GM12878 (cell line): ENCODE results near the gene SUSD5. TPM values are rescaled to one million over a fixed set of nuclear protein-coding genes. Genes with fewer than 3 reads are reported as not detected.

Experiments
- ATAC-seq: fragments of 200-7000 bp; cut with Tn5 transposase; 3 replicates; pipeline ENCODE4 v1.9.1; 2020; ENCODE audit warnings: mild to moderate bottlenecking, moderate library complexity
- BruUV-seq: library from RNA; stranded (reverse); fragments of 400-500 nt; replicated peaks from 2 replicates; lab custom pipeline; 2021; lab: Mats Ljungman, UMichigan
- CTCF ChIA-PET: fragments of 300-600 bp; sonication (Branson Sonifier 250); formaldehyde crosslinking; extraction: SDS; loops from one replicate; lab custom pipeline; 2021; ENCODE audit warnings: inconsistent platforms; lab: Yijun Ruan, JAX
- POLR2A ChIA-PET: fragments of 350-600 bp; formaldehyde crosslinking; extraction: SDS; loops from one replicate; lab custom pipeline; 2021; ENCODE audit warnings: inconsistent platforms; lab: Charles Lee
- RAD21 ChIA-PET: fragments of 300-600 bp; sonication (Branson Sonifier 250); formaldehyde crosslinking; loops from one replicate; lab custom pipeline; 2023; ENCODE audit warnings: antibody characterized with exemption; ENCODE audit not compliant: unreplicated experiment; lab: Charles Lee
- SMC1A ChIA-PET: fragments of 300-600 bp; sonication (Branson Sonifier 250); formaldehyde crosslinking; loops from one replicate; lab custom pipeline; 2023; ENCODE audit not compliant: unreplicated experiment, uncharacterized antibody; lab: Charles Lee
- DNase-seq: peaks from one replicate; pipeline ENCODE4 v3.0.0-alpha.2; 2011; ENCODE audit warnings: low read depth, low spot score
- FAIRE-seq: peaks from 3 replicates; lab custom pipeline; 2011; peaks lifted over from hg19 to GRCh38; lab: Jason Lieb, UNC
- H2AFZ ChIP-seq: 2 replicates; pipeline ENCODE4 v1.6.0; 2011; ENCODE audit warnings: low read depth, low read length, control low read depth; ENCODE audit not compliant: control insufficient read depth
- H3K27ac ChIP-seq: 2 replicates; pipeline ENCODE4 v1.5.1; 2011; ENCODE audit warnings: control low read depth; ENCODE audit not compliant: control insufficient read depth, insufficient read depth
- H3K27me3 ChIP-seq, 2 experiments: replicated peaks in 1 of 2; 2 replicates each; pipeline versions ENCODE4 v1.6.0 to v1.6.1; 2011; ENCODE audit warnings: low read length in 1 of 2; ENCODE audit not compliant: control insufficient read depth in 2 of 2, insufficient read depth in 2 of 2
- H3K36me3 ChIP-seq, 2 experiments: 2 replicates each; pipeline ENCODE4 v1.5.1; 2011; ENCODE audit warnings: low read length in 1 of 2; ENCODE audit not compliant: control insufficient read depth in 2 of 2, insufficient read depth in 2 of 2
- H3K4me1 ChIP-seq: 2 replicates; pipeline ENCODE4 v1.6.1; 2011; ENCODE audit warnings: mild to moderate bottlenecking, low read length, moderate library complexity, mixed read lengths; ENCODE audit not compliant: control insufficient read depth, insufficient read depth
- H3K4me2 ChIP-seq: 2 replicates; pipeline ENCODE4 v1.6.0; 2011; ENCODE audit warnings: control low read depth; ENCODE audit not compliant: control insufficient read depth, insufficient read depth
- H3K4me3 ChIP-seq: fragments of 200-600 bp; sonication (generic); 2 replicates; pipeline ENCODE4 v1.5.1; 2016
- H3K79me2 ChIP-seq: 2 replicates; pipeline ENCODE4 v1.6.0; 2011; ENCODE audit warnings: low read length; ENCODE audit not compliant: control insufficient read depth, insufficient read depth
- H3K9ac ChIP-seq: 2 replicates; pipeline ENCODE4 v1.8.0; 2011; ENCODE audit warnings: low read length, control low read depth, mixed read lengths; ENCODE audit not compliant: control insufficient read depth, insufficient read depth
- H3K9me3 ChIP-seq: replicated peaks from 3 replicates; pipeline ENCODE4 v1.5.1; 2011; ENCODE audit warnings: mild to moderate bottlenecking, low read length; ENCODE audit not compliant: control insufficient read depth, insufficient read depth
- H4K20me1 ChIP-seq: 2 replicates; pipeline ENCODE4 v1.6.0; 2011; ENCODE audit not compliant: control insufficient read depth, insufficient read depth
- CEBPB ChIP-seq, 2 experiments: fragments of 150-350 bp in 1 of 2; IDR thresholded peaks; 2 replicates each; pipeline ENCODE4 v1.6.1; 2012 to 2014; ENCODE audit warnings: low read depth in 2 of 2, low read length in 2 of 2, borderline replicate concordance in 1 of 2, inconsistent platforms in 1 of 2
- DPF2 ChIP-seq: fragments of 450-650 bp; IDR thresholded peaks from 2 replicates; pipeline ENCODE4 v1.6.1; 2017; ENCODE audit warnings: mild to moderate bottlenecking
- EZH2 ChIP-seq: IDR thresholded peaks from 2 replicates; pipeline ENCODE4 v1.6.1; 2012; ENCODE audit warnings: low read depth, mild to moderate bottlenecking, control low read depth, inconsistent platforms, low read length, borderline replicate concordance; ENCODE audit not compliant: control insufficient read depth
- HDAC6 ChIP-seq: fragments of 200-600 bp; sonication (generic); IDR thresholded peaks from one replicate; pipeline ENCODE4 v1.8.0; 2017; ENCODE audit warnings: antibody characterized with exemption; ENCODE audit not compliant: unreplicated experiment
- IKZF1 ChIP-seq: fragments of 450-650 bp; conservative IDR thresholded peaks from 2 replicates; pipeline ENCODE4 v1.6.1; 2017; ENCODE audit warnings: antibody characterized with exemption, mild to moderate bottlenecking
- MAX ChIP-seq: IDR thresholded peaks from 2 replicates; pipeline ENCODE4 v1.6.1; 2012; ENCODE audit warnings: low read depth, low read length, improper control_type of control experiment
- MYB ChIP-seq: fragments of 150-350 bp; IDR thresholded peaks from 2 replicates; pipeline ENCODE4 v1.6.1; 2014; ENCODE audit warnings: mild to moderate bottlenecking, low read depth, low read length, borderline replicate concordance
- NR2C1 ChIP-seq: fragments of 450-650 bp; IDR thresholded peaks from 2 replicates; pipeline ENCODE4 v1.6.1; 2017; ENCODE audit warnings: antibody characterized with exemption, mild to moderate bottlenecking, moderate library complexity
- RCOR1 ChIP-seq: conservative IDR thresholded peaks from 2 replicates; pipeline ENCODE4 v1.6.1; 2012; ENCODE audit warnings: low read depth, low read length, improper control_type of control experiment
- SMAD5 ChIP-seq: IDR thresholded peaks from 2 replicates; pipeline ENCODE4 v1.6.1; 2016; ENCODE audit warnings: antibody characterized with exemption, low read depth
- TCF3 ChIP-seq: IDR thresholded peaks from 2 replicates; pipeline ENCODE4 v1.6.1; 2012; ENCODE audit warnings: low read depth, mild to moderate bottlenecking, low read length, borderline replicate concordance; ENCODE audit not compliant: insufficient read depth
- TCF7 ChIP-seq: IDR thresholded peaks from 2 replicates; pipeline ENCODE4 v1.6.1; 2014; ENCODE audit warnings: antibody characterized with exemption, borderline replicate concordance
- ZNF217 ChIP-seq: fragments of 450-650 bp; IDR thresholded peaks from 2 replicates; pipeline ENCODE4 v1.6.1; 2017; ENCODE audit warnings: antibody characterized with exemption, mild to moderate bottlenecking
- ZNF24 ChIP-seq: fragments of 450-650 bp; IDR thresholded peaks from 2 replicates; pipeline ENCODE4 v1.6.1; 2017; ENCODE audit warnings: antibody characterized with exemption, mild to moderate bottlenecking
- WGBS: methylation state at CpG from one replicate; pipeline ENCODE4 v1.1.6; 2016; ENCODE audit warnings: low lambda C conversion rate; ENCODE audit not compliant: insufficient replicate concordance, insufficient coverage; ENCODE audit errors: missing lambda C conversion rate; 5-methylcytosine and 5-hydroxymethylcytosine counted together
- in situ Hi-C: fragments of 300-500 bp; cut with MboI; formaldehyde crosslinking; loops from 9 replicates; pipeline ENCODE4 v1.14.3; 2018; ENCODE audit warnings: mixed read lengths
- intact Hi-C: fragments of 100-400 bp; cut with micrococcal nuclease; formaldehyde crosslinking; loops from one replicate; pipeline ENCODE4 v1.14.2; 2022; ENCODE audit not compliant: unreplicated experiment
- polyA plus RNA-seq, 11 experiments: library from polyadenylated mRNA; depleted of rRNA in 4 of 11; unstranded in 6 of 11; stranded (reverse) in 5 of 11; fragments of >200 nt; fragmentation: Nextera tagmentation in 4 of 11; fragmentation: Illumina TruSeq in 1 of 11; extraction: Ambion mirVana in 4 of 11; extraction: Trizol in 1 of 11; gene quantifications; 1 replicate in 1 of 11; 2 replicates in 10 of 11; pipeline versions ENCODE4 v1.2.1 to v1.2.3, GENCODE V29; 2011 to 2016; ENCODE audit warnings: inconsistent platforms in 2 of 11, missing spikeins in 2 of 11, low read depth in 1 of 11
- total RNA-seq, 4 experiments: library from RNA; depleted of rRNA in 3 of 4; stranded (reverse); fragments of >200 nt in 3 of 4; fragmentation: Illumina TruSeq in 1 of 4; extraction: Trizol in 1 of 4; gene quantifications; 2 replicates each; pipeline versions ENCODE4 v1.2.1 to v1.2.3, GENCODE V29; 2013 to 2021
- TF ChIP-seq, protein P1 (sequence below): IDR thresholded peaks from 2 replicates; pipeline ENCODE4 v1.6.1; 2011; ENCODE audit warnings: low read depth, low read length, improper control_type of control experiment, borderline replicate concordance
- TF ChIP-seq, protein P2 (sequence below): fragments of 450-650 bp; IDR thresholded peaks from 2 replicates; pipeline ENCODE4 v1.6.1; 2017; ENCODE audit warnings: mild to moderate bottlenecking, moderate library complexity
- TF ChIP-seq, protein P3 (sequence below): IDR thresholded peaks from 2 replicates; pipeline ENCODE4 v1.6.1; 2012; ENCODE audit warnings: low read depth, low read length, improper control_type of control experiment

The SUSD5 gene
- total and polyA plus RNA-seq, 10 of the 15 experiments (the other 5 are each of a cell fraction or from before 2014, with no cell fraction given), result 0.01 to 0.05 (median 0.03) TPM; not detected in 4

- no peak for TF ChIP-seq EZH2
- no peak for TF ChIP-seq ZNF24
Observed at GRCh38 chr3:33233884-33234283, 15.3 kb upstream of the SUSD5 start (continued).

GRCh38 chr3:33231756-33232465 lies 13.3 kb upstream of the SUSD5 start:
- BruUV-seq, result no TSS peak
- Histone ChIP-seq H3K27me3 (no peaks in the 10 kb centered on the region; a peak in 1 of 4 replicates), H3K9me3 (no peaks in the 10 kb centered on the region)
- no peak for TF ChIP-seq HDAC6
- TF ChIP-seq NR2C1, result no peak
- TF ChIP-seq CEBPB (IDR thresholded peaks at IDR 0.05; ENCODE audit: borderline replicate concordance in 1 of 2, low read depth in 2 of 2, low read length in 2 of 2), result no peak
- TF ChIP-seq TCF3, result no peak
- no peak for TF ChIP-seq MYB
- no peak for TF ChIP-seq RCOR1
- TF ChIP-seq, protein P1, sequence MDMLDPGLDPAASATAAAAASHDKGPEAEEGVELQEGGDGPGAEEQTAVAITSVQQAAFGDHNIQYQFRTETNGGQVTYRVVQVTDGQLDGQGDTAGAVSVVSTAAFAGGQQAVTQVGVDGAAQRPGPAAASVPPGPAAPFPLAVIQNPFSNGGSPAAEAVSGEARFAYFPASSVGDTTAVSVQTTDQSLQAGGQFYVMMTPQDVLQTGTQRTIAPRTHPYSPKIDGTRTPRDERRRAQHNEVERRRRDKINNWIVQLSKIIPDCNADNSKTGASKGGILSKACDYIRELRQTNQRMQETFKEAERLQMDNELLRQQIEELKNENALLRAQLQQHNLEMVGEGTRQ, result no peak
- no peak for TF ChIP-seq SMAD5
- no peak for TF ChIP-seq IKZF1
- no peak for TF ChIP-seq DPF2
- TF ChIP-seq TCF7, result no peak
- no peak for TF ChIP-seq ZNF217
- no peak for TF ChIP-seq EZH2
- no peak for TF ChIP-seq MAX
- TF ChIP-seq, protein P2, sequence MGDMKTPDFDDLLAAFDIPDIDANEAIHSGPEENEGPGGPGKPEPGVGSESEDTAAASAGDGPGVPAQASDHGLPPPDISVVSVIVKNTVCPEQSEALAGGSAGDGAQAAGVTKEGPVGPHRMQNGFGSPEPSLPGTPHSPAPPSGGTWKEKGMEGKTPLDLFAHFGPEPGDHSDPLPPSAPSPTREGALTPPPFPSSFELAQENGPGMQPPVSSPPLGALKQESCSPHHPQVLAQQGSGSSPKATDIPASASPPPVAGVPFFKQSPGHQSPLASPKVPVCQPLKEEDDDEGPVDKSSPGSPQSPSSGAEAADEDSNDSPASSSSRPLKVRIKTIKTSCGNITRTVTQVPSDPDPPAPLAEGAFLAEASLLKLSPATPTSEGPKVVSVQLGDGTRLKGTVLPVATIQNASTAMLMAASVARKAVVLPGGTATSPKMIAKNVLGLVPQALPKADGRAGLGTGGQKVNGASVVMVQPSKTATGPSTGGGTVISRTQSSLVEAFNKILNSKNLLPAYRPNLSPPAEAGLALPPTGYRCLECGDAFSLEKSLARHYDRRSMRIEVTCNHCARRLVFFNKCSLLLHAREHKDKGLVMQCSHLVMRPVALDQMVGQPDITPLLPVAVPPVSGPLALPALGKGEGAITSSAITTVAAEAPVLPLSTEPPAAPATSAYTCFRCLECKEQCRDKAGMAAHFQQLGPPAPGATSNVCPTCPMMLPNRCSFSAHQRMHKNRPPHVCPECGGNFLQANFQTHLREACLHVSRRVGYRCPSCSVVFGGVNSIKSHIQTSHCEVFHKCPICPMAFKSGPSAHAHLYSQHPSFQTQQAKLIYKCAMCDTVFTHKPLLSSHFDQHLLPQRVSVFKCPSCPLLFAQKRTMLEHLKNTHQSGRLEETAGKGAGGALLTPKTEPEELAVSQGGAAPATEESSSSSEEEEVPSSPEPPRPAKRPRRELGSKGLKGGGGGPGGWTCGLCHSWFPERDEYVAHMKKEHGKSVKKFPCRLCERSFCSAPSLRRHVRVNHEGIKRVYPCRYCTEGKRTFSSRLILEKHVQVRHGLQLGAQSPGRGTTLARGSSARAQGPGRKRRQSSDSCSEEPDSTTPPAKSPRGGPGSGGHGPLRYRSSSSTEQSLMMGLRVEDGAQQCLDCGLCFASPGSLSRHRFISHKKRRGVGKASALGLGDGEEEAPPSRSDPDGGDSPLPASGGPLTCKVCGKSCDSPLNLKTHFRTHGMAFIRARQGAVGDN, result no peak
- TF ChIP-seq, protein P3, sequence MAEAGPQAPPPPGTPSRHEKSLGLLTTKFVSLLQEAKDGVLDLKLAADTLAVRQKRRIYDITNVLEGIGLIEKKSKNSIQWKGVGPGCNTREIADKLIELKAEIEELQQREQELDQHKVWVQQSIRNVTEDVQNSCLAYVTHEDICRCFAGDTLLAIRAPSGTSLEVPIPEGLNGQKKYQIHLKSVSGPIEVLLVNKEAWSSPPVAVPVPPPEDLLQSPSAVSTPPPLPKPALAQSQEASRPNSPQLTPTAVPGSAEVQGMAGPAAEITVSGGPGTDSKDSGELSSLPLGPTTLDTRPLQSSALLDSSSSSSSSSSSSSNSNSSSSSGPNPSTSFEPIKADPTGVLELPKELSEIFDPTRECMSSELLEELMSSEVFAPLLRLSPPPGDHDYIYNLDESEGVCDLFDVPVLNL, result no peak
- TF ChIP-seq, all 136 proteins: peak for 0
- Histone ChIP-seq H3K4me2 (no peak overlapping the region), H3K9ac (no peak overlapping the region), H2AFZ (no peak overlapping the region), H3K79me2 (no peaks in the 10 kb centered on the region), H3K4me1 (no peaks in the 10 kb centered on the region), H3K36me3 (no peaks in the 10 kb centered on the region), H4K20me1 (no peaks in the 10 kb centered on the region), H3K4me3 (no peak overlapping the region), H3K27ac (no peak overlapping the region)
- in situ Hi-C loops, result no loop called here
- no peak for FAIRE-seq
- 47% methylated on average over 5 of the region's 5 CpGs for WGBS
- CTCF ChIA-PET, result no interaction called here
- no peak for DNase-seq
- SMC1A ChIA-PET, result no interaction called here
- RAD21 ChIA-PET, result no interaction called here
- ATAC-seq, result no peak; the same call in 2 of the 3 replicates
- intact Hi-C loops, result no loop called here
- POLR2A ChIA-PET, result no interaction called here
